Measurements from ENCODE around the gene HLA-DQB2.

The HLA-DQB2 gene

DNA sequence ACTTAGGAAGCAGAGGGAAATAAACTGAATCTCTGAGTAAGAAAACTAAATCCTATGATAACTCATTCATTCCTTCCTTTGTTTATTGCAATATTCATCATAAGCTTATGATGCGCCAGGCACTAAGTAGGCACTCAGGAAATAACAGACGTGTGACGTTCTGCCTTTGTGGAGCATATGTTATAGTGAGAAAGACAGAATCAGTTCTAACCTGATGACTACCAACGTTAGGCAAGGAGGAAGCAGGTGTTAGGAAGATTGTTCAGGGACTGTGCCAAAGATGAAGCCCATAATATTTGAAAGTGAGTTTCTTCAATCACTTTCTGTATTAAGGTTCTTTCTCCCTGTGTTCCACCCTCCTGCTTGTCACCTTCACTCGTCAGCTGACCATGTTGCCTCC is 18.6 kb downstream of the HLA-DQB2 start:
- no peak for DNase-seq

DNA sequence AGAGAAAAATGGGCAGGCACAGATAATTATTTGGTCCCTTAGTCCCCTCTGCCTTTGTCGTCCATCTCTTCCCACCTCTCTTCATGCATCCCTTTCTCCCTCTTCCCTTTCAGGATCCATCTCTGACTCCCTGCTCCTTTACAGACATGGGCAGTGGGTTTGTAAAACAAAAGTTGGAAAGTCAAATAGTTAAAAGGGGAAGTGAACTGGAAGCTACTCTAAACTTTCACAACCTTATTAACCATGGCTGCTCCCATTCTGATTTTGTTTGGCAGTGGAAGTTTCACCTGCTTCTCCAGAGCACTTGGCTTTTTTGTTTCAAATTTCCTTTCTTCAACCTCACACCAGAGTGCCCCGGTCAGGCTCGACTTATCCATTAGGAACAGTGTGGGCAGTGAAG is 21.0 kb downstream of the HLA-DQB2 start:
- no peak for DNase-seq

DNA sequence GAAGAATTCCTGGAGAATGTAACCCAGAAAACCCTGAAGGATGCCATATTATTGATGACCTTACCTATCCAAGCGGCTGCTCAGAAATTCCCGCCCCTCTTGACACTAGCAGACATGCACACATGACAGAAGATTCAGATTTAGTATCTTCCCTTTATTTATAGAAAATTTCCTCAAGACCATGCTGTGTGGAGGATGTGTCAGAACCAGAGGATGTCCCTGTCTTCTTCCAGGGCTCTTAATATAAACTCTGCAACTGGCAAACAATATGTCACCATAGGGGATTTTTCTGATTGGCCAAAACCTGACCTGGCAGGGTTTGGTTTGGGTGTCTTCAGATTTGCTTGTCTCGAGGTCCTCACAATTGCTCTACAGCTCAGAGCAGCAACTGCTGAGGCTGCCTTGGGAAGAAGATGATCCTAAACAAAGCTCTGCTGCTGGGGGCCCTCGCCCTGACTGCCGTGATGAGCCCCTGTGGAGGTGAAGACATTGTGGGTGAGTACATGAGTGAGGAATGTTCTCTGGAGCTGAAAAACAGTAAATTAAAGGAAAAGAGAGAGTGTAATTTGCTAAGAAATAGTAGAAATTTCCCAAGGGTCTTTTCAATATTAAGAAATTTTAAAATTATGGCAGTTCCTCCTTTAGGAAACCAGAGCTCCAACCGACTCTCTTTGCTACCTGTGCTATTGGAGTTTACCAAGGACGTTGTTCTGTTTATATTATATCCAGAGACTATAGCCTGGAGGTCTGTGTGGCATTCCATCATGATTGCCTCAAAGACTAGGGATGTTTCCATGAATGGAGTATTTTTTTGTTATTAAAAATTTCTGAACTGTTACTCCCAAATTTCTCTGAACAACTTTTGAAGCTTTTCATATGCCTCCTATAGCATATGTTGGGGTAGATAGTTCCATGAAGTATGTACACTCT is 22.0 kb downstream of the HLA-DQB2 start, which contains the start of gene HLA-DQA2:
TSS of gene HLA-DQA2 (plus strand) at position 361 of the 930 bp plus-strand sequence. CDS start at position 414, 53 bp downstream.
- no peak for DNase-seq

DNA sequence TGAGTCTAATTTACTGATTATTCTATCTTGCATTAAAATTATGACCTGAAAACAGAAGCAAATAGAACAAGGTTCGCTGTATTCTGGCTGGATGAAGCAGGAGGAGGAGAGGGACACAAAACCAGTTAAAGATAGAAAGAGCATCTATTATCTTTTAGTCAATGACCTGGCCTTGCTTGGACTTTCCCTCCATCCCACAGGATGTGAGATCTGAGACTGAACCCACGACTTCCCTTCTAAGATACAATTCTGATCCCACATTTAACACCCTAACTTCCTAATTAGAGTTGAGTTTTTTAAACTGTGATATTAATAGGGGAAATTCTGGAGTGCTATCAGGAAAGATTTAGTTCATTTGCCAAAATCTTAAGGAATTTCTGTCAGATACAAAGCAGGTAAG is 25.2 kb downstream of the HLA-DQB2 start:
- DNase-seq = no peak

DNA sequence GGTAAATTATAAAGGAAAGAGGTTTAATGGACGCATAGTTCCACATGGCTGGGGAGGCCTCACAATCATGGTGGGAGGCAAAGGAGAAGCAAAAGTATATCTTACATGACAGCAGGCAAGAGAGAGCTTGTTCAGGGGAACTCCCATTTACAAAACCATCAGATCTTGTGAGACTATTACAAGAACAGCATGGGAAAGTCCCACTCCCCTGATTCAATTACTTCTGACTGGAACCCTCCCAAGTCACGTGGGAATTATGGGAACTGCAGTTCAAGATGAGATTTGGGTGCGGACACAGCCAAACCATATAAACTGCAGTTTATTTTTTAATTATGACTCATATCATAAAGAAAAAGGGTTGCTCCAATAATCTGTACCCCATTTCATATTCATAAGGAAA is 44.5 kb downstream of the HLA-DQB2 start:
- DNase-seq = no peak

DNA sequence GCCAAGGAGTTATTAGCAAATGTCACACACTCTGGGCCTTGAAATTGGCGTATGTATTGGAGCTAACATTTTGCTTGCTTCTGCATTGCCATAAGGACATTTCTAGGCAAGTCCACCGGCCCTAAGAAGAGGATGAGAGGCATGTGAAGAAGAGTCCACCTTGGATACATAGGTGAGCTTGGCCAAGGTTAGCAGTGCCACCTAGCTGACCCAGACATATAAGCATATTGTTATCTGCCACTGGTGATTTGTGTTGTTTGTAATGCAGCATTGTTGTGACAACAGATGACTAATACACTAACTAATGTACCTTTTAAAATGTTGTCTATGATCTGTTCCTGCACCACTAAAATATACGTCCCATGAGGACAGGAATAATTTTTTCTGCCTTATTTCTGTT is 46.9 kb downstream of the HLA-DQB2 start:
- DNase-seq = no peak

DNA sequence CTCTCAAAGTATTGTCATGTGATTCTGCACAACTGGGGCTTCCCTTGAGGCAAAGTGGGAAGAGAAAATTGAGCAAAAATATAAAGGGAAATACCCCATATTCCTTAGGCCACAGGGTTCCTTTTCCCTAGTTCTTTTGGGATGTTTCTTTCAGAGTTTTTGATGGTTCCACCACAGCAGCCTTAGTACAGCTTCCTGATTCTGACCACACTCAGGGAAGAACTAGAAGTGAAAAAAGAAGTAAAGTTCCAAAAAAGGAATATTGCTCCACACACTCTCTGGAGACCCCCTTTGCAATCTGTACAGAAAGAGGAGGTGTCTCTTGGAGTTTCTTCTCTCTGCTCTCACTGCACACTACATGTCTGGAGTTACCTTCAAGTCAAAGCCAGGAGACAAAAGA is 50.1 kb downstream of the HLA-DQB2 start:
- no peak for DNase-seq

DNA sequence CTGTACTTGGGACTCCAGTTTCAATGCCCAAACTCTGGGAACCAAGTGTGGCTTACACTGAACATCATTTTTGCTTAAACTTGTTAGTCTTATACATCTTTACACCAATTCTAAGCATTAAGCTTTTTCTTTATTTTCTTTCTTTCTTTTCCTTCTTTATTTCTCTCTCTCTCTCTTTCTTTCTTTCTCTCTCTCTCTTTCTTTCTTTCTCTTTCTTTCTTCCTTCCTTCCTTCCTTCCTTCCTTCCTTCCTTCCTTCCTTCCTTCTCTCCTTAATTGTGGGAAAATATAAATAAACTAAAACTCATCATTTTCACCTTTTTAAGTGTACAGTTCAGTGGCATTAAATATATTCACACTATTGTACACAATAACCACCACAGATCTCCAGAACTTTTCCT is 53.7 kb downstream of the HLA-DQB2 start:
- DNase-seq = no peak

All from NCI-H187 treated with DMSO at 0.1 percent for 48 hours (cell line).